IMR-90 (cell line): Measurements from ENCODE around the gene MRPL33. TPM values are rescaled to one million over a fixed set of nuclear protein-coding genes. Genes with fewer than 3 reads are reported as not detected.

Experiments used
- ATAC-seq: fragments of 200-7000 bp; cut with Tn5 transposase; 2 replicates; pipeline ENCODE4 v1.9.1; 2020; ENCODE audit warnings: low read depth, mild to moderate bottlenecking, moderate library complexity
- BruUV-seq: library from RNA; stranded (reverse); fragments of 400-500 nt; replicated peaks from 2 replicates; lab custom pipeline; 2021; lab: Mats Ljungman, UMichigan
- CTCF ChIA-PET: fragments of 300-600 bp; formaldehyde crosslinking; extraction: SDS; loops from one replicate; lab custom pipeline; 2021; ENCODE audit warnings: antibody characterized with exemption; lab: Yijun Ruan, JAX
- POLR2A ChIA-PET: fragments of 300-600 bp; sonication (Branson Sonifier 250); formaldehyde crosslinking; loops from one replicate; lab custom pipeline; 2022; ENCODE audit warnings: antibody characterized with exemption; ENCODE audit not compliant: unreplicated experiment; lab: Charles Lee
- DNase-seq: peaks from one replicate; pipeline ENCODE4 v3.0.0; 2013
- H2AFZ ChIP-seq: replicated peaks from 2 replicates; pipeline ENCODE3; 2013; ENCODE audit warnings: low read length, mild to moderate bottlenecking; ENCODE audit not compliant: poor library complexity
- H2AK5ac ChIP-seq: 2 replicates; pipeline ENCODE4 v1.6.1; 2013; ENCODE audit warnings: low read depth, low read length, inconsistent platforms
- H2AK9ac ChIP-seq: replicated peaks from 2 replicates; pipeline ENCODE3; 2013; ENCODE audit warnings: mild to moderate bottlenecking, low read depth, low read length, moderate library complexity; ENCODE audit not compliant: poor library complexity
- H2BK120ac ChIP-seq: 2 replicates; pipeline ENCODE4 v1.6.1; 2013; ENCODE audit warnings: low read depth, low read length, inconsistent platforms
- H2BK15ac ChIP-seq: 3 replicates; pipeline ENCODE4 v1.6.1; 2013; ENCODE audit warnings: low read depth, low read length, inconsistent platforms
- H2BK20ac ChIP-seq: 2 replicates; pipeline ENCODE4 v1.6.1; 2013; ENCODE audit warnings: low read depth, mild to moderate bottlenecking, inconsistent platforms, low read length, moderate library complexity
- H2BK5ac ChIP-seq: 2 replicates; pipeline ENCODE4 v1.6.1; 2013; ENCODE audit warnings: mild to moderate bottlenecking, low read depth, low read length, inconsistent platforms; ENCODE audit not compliant: poor library complexity, severe bottlenecking
- H3K14ac ChIP-seq: replicated peaks from 2 replicates; pipeline ENCODE4 v1.6.1; 2013; ENCODE audit warnings: low read depth, low read length, inconsistent platforms
- H3K18ac ChIP-seq: 2 replicates; pipeline ENCODE4 v1.6.1; 2013; ENCODE audit warnings: low read depth, low read length, control low read depth
- H3K23ac ChIP-seq: 2 replicates; pipeline ENCODE4 v1.6.1; 2013; ENCODE audit warnings: low read depth, low read length, inconsistent platforms
- H3K27ac ChIP-seq: 2 replicates; pipeline ENCODE4 v1.5.1; 2013; ENCODE audit warnings: mild to moderate bottlenecking, control low read depth, low read length; ENCODE audit not compliant: insufficient read depth
- H3K27me3 ChIP-seq: 2 replicates; pipeline ENCODE4 v1.6.1; 2013; ENCODE audit warnings: low read length; ENCODE audit not compliant: control insufficient read depth, insufficient read depth
- H3K36me3 ChIP-seq: 2 replicates; pipeline ENCODE4 v1.6.1; 2013; ENCODE audit warnings: low read length, mixed read lengths; ENCODE audit not compliant: control insufficient read depth, insufficient read depth
- H3K4ac ChIP-seq: 2 replicates; pipeline ENCODE4 v1.6.1; 2013; ENCODE audit warnings: low read depth, low read length, inconsistent platforms
- H3K4me1 ChIP-seq: 2 replicates; pipeline ENCODE4 v1.6.1; 2013; ENCODE audit warnings: low read length, mixed read lengths; ENCODE audit not compliant: control insufficient read depth, insufficient read depth
- H3K4me2 ChIP-seq: 2 replicates; pipeline ENCODE4 v1.6.1; 2013; ENCODE audit warnings: low read depth, mild to moderate bottlenecking, control low read depth, low read length, moderate library complexity
- H3K4me3 ChIP-seq: 2 replicates; pipeline ENCODE4 v1.5.1; 2013; ENCODE audit warnings: low read depth, mild to moderate bottlenecking, control low read depth, low read length, moderate library complexity; ENCODE audit not compliant: insufficient read depth
- H3K56ac ChIP-seq: 2 replicates; pipeline ENCODE4 v1.6.1; 2013; ENCODE audit warnings: low read length, inconsistent platforms; ENCODE audit not compliant: insufficient read depth; ENCODE audit errors: extremely low read depth
- H3K79me1 ChIP-seq, 2 experiments: 2 replicates each; pipeline ENCODE4 v1.6.1; 2013; ENCODE audit warnings: low read length in 2 of 2, inconsistent platforms in 1 of 2, low read depth in 1 of 2
- H3K9ac ChIP-seq: 2 replicates; pipeline ENCODE4 v1.6.1; 2013; ENCODE audit warnings: low read depth, low read length, control low read depth
- H3K9me1 ChIP-seq: 2 replicates; pipeline ENCODE4 v1.6.1; 2013; ENCODE audit warnings: low read length, inconsistent platforms; ENCODE audit not compliant: insufficient read depth
- H3K9me3 ChIP-seq: 2 replicates; pipeline ENCODE4 v1.6.1; 2013; ENCODE audit warnings: low read length; ENCODE audit not compliant: control insufficient read depth, insufficient read depth
- H4K20me1 ChIP-seq: 2 replicates; pipeline ENCODE4 v1.6.1; 2013; ENCODE audit warnings: low read length, inconsistent platforms; ENCODE audit not compliant: insufficient read depth
- H4K5ac ChIP-seq: 2 replicates; pipeline ENCODE4 v1.6.1; 2013; ENCODE audit warnings: mild to moderate bottlenecking, low read depth, low read length, control low read depth
- H4K8ac ChIP-seq, 2 experiments: 2 replicates each; pipeline ENCODE4 v1.6.1; 2013; ENCODE audit warnings: low read depth in 2 of 2, low read length in 2 of 2, control low read depth in 1 of 2, inconsistent platforms in 1 of 2
- H4K91ac ChIP-seq: 2 replicates; pipeline ENCODE4 v1.6.1; 2013; ENCODE audit warnings: low read depth, low read length, inconsistent platforms; ENCODE audit not compliant: insufficient read depth
- BHLHE40 ChIP-seq: fragments of 150-350 bp; IDR thresholded peaks from 2 replicates; pipeline ENCODE4 v1.6.1; 2016; ENCODE audit warnings: mild to moderate bottlenecking, low read depth, low read length
- FOS ChIP-seq: fragments of 150-350 bp; IDR thresholded peaks from 2 replicates; pipeline ENCODE4 v1.6.1; 2016; ENCODE audit warnings: low read depth, low read length
- RCOR1 ChIP-seq: IDR thresholded peaks from 2 replicates; pipeline ENCODE4 v1.6.1; 2012; ENCODE audit warnings: mild to moderate bottlenecking, low read length, improper control_type of control experiment; ENCODE audit not compliant: insufficient replicate concordance
- WGBS, 2 experiments: methylation state at CpG; one replicate each; pipeline versions ENCODE4 v1.1.5 to v1.1.7; 2013; ENCODE audit warnings: missing lambda C conversion rate in 2 of 2; ENCODE audit not compliant: insufficient read length in 1 of 2; ENCODE audit errors: extremely low coverage in 2 of 2; 5-methylcytosine and 5-hydroxymethylcytosine counted together
- dilution Hi-C: fragments of 300-500 bp; cut with HindIII; formaldehyde crosslinking; loops from one replicate; pipeline ENCODE4 v1.14.3; 2018; ENCODE audit warnings: low sequenced_read_pairs; ENCODE audit not compliant: unreplicated experiment
- in situ Hi-C: fragments of 300-500 bp; cut with MboI; formaldehyde crosslinking; loops from 3 replicates; pipeline ENCODE4 v1.14.3; 2019; ENCODE audit warnings: low sequenced_read_pairs, inconsistent platforms, mixed read lengths
- intact Hi-C: fragments of 100-400 bp; cut with micrococcal nuclease; formaldehyde crosslinking; loops from 2 replicates; pipeline ENCODE4 v1.10.0; 2022
- polyA plus RNA-seq, 3 experiments: library from polyadenylated mRNA; depleted of rRNA; stranded (reverse); fragments of >200 nt; gene quantifications; 2 replicates each; pipeline ENCODE4 v1.2.3, GENCODE V29; 2012; ENCODE audit warnings: low replicate concordance in 1 of 3
- total RNA-seq: library from RNA; depleted of rRNA; stranded (reverse); fragments of >200 nt; gene quantifications from 2 replicates; pipeline ENCODE4 v1.2.3, GENCODE V29; 2012

Gene MRPL33
- total and polyA plus RNA-seq, 2 of the 4 experiments (the other 2 are of a cell fraction), result 13.3 to 101 TPM

GRCh38 chr2:27790796-27791195 is 19.3 kb downstream of the MRPL33 start:
- intact Hi-C loops, result no loop called here
- Histone ChIP-seq H3K4me1 (peaks cover 14% of the 10 kb centered on the region), H3K4me2 (no peak overlapping the region), H3K27me3 (no peaks in the 10 kb centered on the region), H3K4ac (peak overlapping the region; percentile 86; the same call in 1 of the 2 replicates), H3K18ac (no peak overlapping the region), H2AK5ac (no peak overlapping the region), H3K36me3 (no peaks in the 10 kb centered on the region), H3K79me1 (peaks cover 2 to 32% of the 10 kb centered on the region in 2 experiments; a peak in 3 of 4 replicates), H4K8ac (peak overlapping the region; percentile 27 to 57; a peak in 2 of 4 replicates), H4K5ac (no peak overlapping the region), H3K27ac (no peak overlapping the region), H3K23ac (no peak overlapping the region), H3K9ac (no peak overlapping the region), H2AFZ (no peak overlapping the region), H3K9me1 (peaks cover 16% of the 10 kb centered on the region), H2AK9ac (no peak overlapping the region), H3K9me3 (no peaks in the 10 kb centered on the region), H4K20me1 (no peaks in the 10 kb centered on the region), H2BK20ac (peak overlapping the region; percentile 92), H3K56ac (no peak overlapping the region), H2BK15ac (0 out of 3 replicates have a peak overlapping the region, but pooled peaks have one; percentile 94), H4K91ac (no peak overlapping the region), H3K14ac (no peak overlapping the region), H2BK5ac (peak overlapping the region; percentile 66), H2BK120ac (no peak overlapping the region), H3K4me3 (no peak overlapping the region)
- POLR2A ChIA-PET, result interaction anchor here (0.6 to 1.0 kb wide), 2 partner anchors 18 to 21 kb away, joined by 4 to 6 read pairs; no protein-coding TSS in a partner anchor
- dilution Hi-C loops, result no loop called here
- no CpG with 5 or more reads among the region's 1 CpG for WGBS, 2 experiments
- in situ Hi-C loops, result no loop called here
- TF ChIP-seq RCOR1, result no peak
- TF ChIP-seq FOS, result no peak
- no peak for TF ChIP-seq BHLHE40
- DNase-seq (peak; percentile 34), ATAC-seq (no peak)
- BruUV-seq, result no TSS peak
- CTCF ChIA-PET, result interaction anchor here (0.7 to 0.8 kb wide), 2 partner anchors 8 to 295 kb away, joined by 3 read pairs; no protein-coding TSS in a partner anchor
